HG02840 (cell line): ENCODE data around the gene CDC34.
"Not testable (repeated sequence)": the region's sequence is repeated elsewhere in the genome, so short reads cannot be mapped to it uniquely, and the experiment has no call there.

Source experiments
- ATAC-seq: cut with Tn5 transposase; IDR thresholded peaks from one replicate; pipeline ENCODE4 v1.9.1; 2021; ENCODE audit warnings: mild to moderate bottlenecking, moderate library complexity, moderate number of reproducible peaks; ENCODE audit not compliant: unreplicated experiment, low FRiP score

CDC34 gene

DNA sequence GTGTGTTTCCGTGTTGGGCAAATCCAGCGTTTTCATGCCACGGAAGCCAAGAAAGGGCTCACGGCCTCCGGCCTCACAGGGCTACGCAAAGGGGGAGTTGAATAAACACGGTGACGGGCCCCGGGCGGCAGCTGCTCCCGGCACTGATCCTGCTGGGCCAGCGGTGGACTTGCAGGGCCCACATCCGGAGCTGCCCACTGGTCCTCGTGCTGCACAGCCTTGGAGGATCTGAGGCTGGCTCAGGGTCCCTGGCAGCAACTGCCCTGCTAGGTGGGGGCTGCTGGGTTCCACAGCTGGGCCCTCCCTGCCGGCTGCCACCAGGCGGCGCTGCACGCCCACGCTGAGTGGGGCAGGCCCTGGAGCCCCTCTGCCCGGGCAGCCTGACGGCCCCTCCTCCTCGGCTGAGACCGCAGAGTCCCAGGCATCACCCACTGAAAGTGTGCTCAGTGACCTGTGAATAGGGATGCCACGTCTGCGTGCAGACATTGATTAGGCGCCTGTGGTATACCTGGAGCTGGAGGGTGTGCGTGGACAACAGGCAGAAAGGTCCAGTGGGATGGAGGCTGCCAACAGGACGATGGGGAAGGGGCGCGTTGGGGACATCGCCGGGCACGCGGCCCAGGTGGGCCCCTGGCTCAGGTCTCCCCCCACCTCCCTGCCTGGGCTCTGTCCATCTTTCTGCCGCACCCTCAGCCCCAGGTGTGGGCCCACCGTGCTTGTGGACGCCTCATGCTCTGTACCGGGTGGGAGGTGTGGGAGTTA is 52.9 kb downstream of the CDC34 start:
- no peak for ATAC-seq

DNA sequence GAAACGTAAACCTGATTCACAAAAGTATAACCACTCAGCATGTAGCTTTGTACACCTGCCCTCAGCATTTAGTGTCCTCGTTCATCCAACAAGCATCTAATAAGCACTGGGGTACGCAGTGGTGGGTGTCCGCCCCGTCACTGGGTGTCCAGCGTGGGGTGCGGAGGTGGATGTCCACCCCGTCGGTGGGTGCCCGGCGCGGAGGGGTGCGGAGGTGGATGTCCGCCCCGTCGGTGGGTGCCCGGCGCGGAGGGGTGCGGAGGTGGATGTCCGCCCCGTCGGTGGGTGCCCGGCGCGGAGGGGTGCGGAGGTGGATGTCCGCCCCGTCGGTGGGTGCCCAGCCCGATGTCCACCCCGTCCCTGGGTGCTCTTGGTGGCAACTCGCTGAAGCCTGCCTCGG is 53.6 kb downstream of the CDC34 start:
- ATAC-seq: not testable (repeated sequence)

DNA sequence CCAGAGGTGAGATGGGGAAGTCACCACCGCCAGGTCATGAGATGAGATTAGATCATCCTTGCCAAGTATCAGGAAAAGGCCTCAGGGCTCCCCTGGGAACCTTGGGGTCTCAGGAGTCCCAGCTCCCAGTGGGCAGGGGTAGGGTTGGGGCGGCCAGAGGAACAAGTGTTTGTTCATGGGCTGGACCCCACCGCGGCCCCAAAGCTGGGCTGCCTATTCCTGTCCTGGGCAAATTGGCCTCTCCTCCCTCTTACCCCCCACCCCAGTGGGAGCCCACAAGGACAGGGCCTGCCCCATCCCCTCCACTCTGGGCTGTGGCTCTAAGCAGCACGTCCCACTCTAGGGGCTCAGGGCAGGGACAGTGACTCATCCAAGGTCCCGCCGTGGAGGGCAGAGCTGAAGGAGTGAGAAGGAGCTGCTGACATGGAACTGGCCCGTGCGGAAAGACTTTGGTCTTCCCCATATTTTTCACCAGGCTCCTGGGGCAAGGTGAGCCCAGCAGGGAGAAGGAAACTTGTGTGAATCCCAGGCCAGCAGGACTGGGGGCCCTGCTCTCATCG is 54.1 kb downstream of the CDC34 start:
- ATAC-seq: no peak

DNA sequence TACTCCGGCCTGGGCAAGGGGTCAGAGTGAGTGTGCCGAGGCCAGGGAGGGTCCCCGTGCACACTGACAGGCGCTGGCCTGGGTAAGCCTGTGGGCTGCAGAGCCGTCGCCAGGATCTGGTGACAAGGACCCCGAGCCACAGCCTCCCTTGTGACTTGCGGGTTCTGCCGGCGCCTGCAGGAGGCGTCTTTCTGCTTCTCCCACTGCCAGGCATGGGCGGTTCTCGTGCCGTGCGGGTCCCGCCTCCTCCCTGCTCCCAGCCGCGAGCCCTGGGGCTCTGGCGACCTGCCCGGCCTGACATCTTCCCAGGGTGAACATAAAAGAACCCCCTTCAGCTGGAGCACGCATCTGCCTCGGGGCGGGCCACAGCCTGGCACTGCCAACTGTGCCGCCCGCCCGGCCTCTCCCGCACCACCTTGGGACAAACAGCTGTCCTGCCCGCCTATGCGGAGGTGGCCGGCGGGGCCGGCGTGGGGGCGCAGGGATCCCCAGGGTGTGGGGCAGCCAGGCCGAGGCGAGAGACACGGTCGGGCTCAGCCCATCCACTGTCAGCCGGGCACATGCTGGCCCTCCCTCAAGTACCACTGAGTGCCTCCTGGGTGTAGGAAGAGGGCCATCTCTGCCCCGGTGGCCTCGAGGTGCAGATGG is 56.7 kb downstream of the CDC34 start:
- no peak for ATAC-seq

DNA sequence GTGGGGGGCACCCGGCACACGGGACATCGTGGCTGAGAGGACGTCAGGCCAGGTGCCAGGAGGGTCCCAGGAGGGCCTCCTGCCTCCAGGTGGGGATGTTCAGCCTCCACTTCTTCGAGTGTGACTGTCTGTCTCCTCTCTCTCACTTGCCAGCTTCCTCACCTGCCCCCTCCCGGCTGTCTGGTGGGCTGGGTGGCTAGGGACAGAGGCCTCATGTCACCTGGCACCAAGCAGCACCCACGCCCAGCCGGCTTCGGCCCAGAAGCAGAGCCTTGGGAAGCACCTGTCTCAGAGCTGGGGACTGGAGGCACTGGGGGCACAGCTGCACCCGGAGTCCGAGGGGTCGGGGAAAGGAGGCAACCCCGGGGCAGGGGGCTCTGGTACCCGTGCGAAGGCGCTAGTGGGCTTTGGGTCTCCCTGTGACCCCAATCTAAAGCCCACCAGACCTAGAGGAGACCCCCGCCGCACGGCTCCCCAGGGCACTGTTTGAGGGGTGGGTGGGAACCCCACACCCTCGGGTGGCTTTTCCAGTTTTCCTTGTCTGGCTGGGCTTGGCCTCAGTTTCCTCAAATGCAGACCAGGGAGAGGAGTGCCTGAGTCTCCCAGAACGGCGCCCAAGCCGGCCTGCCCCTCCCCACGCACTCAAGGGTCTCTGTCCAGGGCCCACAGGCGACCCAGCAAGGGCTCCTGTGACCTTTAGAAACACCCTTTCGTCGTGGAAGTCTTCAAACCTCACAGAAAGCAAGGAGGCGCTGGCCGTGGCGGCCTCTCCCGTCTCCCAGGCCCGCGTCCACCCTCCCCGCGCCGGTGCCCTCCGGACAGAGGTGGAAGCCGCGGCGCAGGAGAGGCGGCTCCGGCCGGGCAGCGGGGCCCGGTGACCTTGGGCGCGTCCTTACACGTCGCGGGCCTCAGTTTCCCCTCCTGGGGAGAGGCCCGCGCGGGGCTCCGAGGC is 57.5 kb downstream of the CDC34 start:
- ATAC-seq: no peak

DNA sequence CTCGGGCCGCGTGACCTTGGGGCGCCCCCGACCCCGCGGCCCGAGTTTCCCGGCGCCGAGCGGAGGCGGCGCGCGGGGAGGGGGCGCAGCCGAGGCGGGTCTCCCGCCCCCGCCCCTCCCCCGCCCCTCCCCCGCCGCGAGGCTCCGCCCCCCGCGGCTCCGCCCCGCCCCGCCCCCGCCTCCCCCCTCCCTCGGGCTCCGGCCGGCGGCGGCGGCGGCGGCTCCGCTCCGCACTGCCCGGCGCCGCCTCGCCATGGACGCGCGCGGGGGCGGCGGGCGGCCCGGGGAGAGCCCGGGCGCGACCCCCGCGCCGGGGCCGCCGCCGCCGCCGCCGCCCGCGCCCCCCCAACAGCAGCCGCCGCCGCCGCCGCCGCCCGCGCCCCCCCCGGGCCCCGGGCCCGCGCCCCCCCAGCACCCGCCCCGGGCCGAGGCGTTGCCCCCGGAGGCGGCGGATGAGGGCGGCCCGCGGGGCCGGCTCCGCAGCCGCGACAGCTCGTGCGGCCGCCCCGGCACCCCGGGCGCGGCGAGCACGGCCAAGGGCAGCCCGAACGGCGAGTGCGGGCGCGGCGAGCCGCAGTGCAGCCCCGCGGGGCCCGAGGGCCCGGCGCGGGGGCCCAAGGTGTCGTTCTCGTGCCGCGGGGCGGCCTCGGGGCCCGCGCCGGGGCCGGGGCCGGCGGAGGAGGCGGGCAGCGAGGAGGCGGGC is 58.3 kb downstream of the CDC34 start, which contains the start of gene HCN2:
Gene HCN2, plus strand, starts transcription at position 189 of the 703 bp plus-strand sequence. Its CDS starts 65 bp downstream, at position 254.
- ATAC-seq: no peak

DNA sequence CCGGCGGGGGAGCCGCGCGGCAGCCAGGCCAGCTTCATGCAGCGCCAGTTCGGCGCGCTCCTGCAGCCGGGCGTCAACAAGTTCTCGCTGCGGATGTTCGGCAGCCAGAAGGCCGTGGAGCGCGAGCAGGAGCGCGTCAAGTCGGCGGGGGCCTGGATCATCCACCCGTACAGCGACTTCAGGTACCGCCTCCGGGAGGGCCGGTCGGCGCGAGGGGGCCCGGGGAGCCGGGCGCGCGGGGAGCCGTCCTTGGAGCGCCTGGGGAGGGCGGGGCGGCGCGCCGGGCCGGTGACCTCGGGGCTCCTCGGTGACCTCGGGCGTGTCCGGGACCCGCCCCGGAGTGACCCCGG is 58.8 kb downstream of the CDC34 start:
- no peak for ATAC-seq

DNA sequence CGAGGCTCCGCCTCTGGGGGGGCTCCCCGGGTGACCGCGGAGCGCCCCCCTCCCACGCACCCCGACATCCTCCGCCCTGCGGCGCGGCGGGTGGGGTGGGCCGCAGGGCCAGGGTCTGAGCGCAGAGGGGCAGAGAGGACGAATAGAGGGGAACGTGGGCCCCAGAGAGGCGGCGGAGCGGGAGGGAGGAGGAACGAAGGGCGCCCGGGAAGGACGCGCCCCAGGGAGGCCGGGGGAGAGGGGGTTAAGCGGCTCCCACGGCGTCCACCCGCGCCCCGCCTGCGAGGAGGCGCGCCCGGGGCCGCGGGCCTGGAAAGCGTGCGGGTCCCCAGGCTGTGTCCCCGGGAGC is 59.2 kb downstream of the CDC34 start:
- no peak for ATAC-seq

DNA sequence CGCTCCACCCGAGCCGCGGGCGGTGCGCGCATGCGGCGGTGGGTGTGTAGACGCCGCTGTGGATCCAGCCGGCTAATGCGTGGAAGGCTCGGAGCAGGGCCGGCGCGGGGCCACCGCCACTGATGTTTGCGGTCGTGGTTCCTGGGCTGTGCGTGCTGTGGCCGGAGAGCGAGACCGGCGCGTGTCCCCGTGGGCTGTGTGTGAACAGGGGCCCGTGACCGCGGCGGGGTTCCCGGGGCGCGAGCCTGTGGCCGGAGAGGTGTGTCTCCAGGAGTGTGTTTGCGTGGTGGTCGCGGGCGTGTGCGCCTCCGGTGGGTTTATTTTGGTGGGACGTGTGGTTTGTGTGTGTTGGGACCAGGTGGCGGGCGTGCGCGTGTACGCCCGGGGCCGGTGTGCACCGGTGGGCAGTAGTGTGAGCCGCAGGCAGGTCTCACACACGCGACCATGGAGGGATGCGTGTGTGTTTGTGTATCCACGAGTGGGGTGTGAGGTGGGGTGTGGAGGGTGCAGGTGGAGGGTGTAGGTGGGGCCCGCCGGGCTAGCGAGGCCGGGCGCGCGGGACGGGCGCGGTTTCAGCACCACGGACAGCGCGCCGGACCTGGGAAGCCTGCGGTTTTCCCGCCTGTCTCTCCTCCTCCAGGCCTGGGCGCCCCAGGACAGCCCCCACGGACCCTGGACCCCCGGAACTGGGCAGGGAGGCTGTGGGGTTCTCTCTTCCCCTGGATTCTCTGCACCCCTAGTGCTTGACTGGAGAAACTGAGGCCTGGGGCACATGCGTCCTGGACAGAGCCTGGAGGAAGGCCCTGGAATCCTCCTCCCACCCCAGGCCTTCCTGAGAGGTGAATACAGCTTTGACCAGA is 59.8 kb downstream of the CDC34 start:
- ATAC-seq: no peak
